WTC11 (cell line): ENCODE measurements around the gene OGFR. TPM values are rescaled to one million over a fixed set of nuclear protein-coding genes. Genes with fewer than 3 reads are reported as not detected.
A peak's percentile ranks its signal among the peaks of the same experiment; 100 is the strongest.

Experiments
- ATAC-seq: fragments of 200-7000 bp; cut with Tn5 transposase; 2 replicates; pipeline ENCODE4 v1.10.0; 2021; ENCODE audit warnings: mild to moderate bottlenecking, moderate library complexity
- Bru-seq: library from RNA; stranded (reverse); fragments of 400-500 nt; gene quantifications from one replicate; lab custom pipeline; 2021; lab: Mats Ljungman, UMichigan
- CTCF ChIA-PET: fragments of 300-600 bp; sonication (Branson Sonifier 250); formaldehyde crosslinking; loops from one replicate; lab custom pipeline; 2021; ENCODE audit warnings: antibody characterized with exemption; lab: Charles Lee
- POLR2A ChIA-PET: fragments of 350-600 bp; sonication (Branson Sonifier 250); formaldehyde crosslinking; loops from one replicate; lab custom pipeline; 2021; ENCODE audit warnings: antibody characterized with exemption; lab: Charles Lee
- DNase-seq: peaks from one replicate; pipeline ENCODE4 v3.0.0; 2021; ENCODE audit warnings: low spot score
- H3K27ac Mint-ChIP-seq: 2 replicates; pipeline ENCODE4 v1.8.0; 2021; ENCODE audit warnings: mixed read lengths
- H3K27me3 Mint-ChIP-seq: 2 replicates; pipeline ENCODE4 v1.8.0; 2021; ENCODE audit warnings: low read depth, mild to moderate bottlenecking, moderate library complexity, mixed read lengths
- H3K36me3 Mint-ChIP-seq: 2 replicates; pipeline ENCODE4 v1.8.0; 2021; ENCODE audit warnings: mixed read lengths
- H3K4me1 Mint-ChIP-seq: 2 replicates; pipeline ENCODE4 v1.8.0; 2022; ENCODE audit warnings: mixed read lengths
- H3K4me3 Mint-ChIP-seq: 2 replicates; pipeline ENCODE4 v1.8.0; 2021; ENCODE audit warnings: mild to moderate bottlenecking, moderate library complexity, mixed read lengths
- H3K9me3 Mint-ChIP-seq: 2 replicates; pipeline ENCODE4 v1.8.0; 2021; ENCODE audit warnings: mixed read lengths
- ATF2 ChIP-seq: sonication (generic); formaldehyde crosslinking; IDR thresholded peaks from 2 replicates; pipeline ENCODE4 v1.8.1; 2022; ENCODE audit warnings: low read depth, missing genetic modification reagents, borderline replicate concordance
- CBFB ChIP-seq: sonication (generic); formaldehyde crosslinking; IDR thresholded peaks from 2 replicates; pipeline ENCODE4 v1.8.1; 2022; ENCODE audit warnings: mild to moderate bottlenecking, low read depth, missing genetic modification reagents
- CREB1 ChIP-seq: sonication (generic); formaldehyde crosslinking; IDR thresholded peaks from 2 replicates; pipeline ENCODE4 v1.8.0; 2023; ENCODE audit warnings: mild to moderate bottlenecking, missing genetic modification reagents
- CTCF ChIP-seq: fragments of 200-600 bp; IDR thresholded peaks from 2 replicates; pipeline ENCODE4 v1.8.0; 2022; ENCODE audit warnings: antibody characterized with exemption
- EMX1 ChIP-seq: fragments of 250-450 bp; sonication (Bioruptor Pico); IDR thresholded peaks from 2 replicates; pipeline ENCODE4 v1.8.0; 2021; ENCODE audit warnings: mild to moderate bottlenecking
- ESRRA ChIP-seq: sonication (generic); formaldehyde crosslinking; IDR thresholded peaks from 2 replicates; pipeline ENCODE4 v1.8.1; 2022; ENCODE audit warnings: mild to moderate bottlenecking, missing genetic modification reagents, borderline replicate concordance
- ETV6 ChIP-seq: sonication (generic); formaldehyde crosslinking; IDR thresholded peaks from 2 replicates; pipeline ENCODE4 v1.8.1; 2022; ENCODE audit warnings: mild to moderate bottlenecking, missing genetic modification reagents
- FOXJ3 ChIP-seq: sonication (generic); formaldehyde crosslinking; IDR thresholded peaks from 2 replicates; pipeline ENCODE4 v1.9.0; 2021; ENCODE audit warnings: missing genetic modification reagents, mild to moderate bottlenecking, borderline replicate concordance
- FOXK1 ChIP-seq: sonication (generic); formaldehyde crosslinking; IDR thresholded peaks from 2 replicates; pipeline ENCODE4 v1.8.0; 2022; ENCODE audit warnings: mild to moderate bottlenecking, moderate library complexity, missing genetic modification reagents
- FOXP1 ChIP-seq: sonication (generic); formaldehyde crosslinking; IDR thresholded peaks from 2 replicates; pipeline ENCODE4 v1.8.0; 2022; ENCODE audit warnings: missing genetic modification reagents, mild to moderate bottlenecking, moderate library complexity, borderline replicate concordance
- FOXP4 ChIP-seq: sonication (generic); formaldehyde crosslinking; IDR thresholded peaks from 2 replicates; pipeline ENCODE4 v1.8.0; 2022; ENCODE audit warnings: mild to moderate bottlenecking, missing genetic modification reagents
- HMGA2 ChIP-seq: fragments of 250-450 bp; sonication (Bioruptor Pico); IDR thresholded peaks from 2 replicates; pipeline ENCODE4 v1.4.0; 2021; ENCODE audit warnings: mild to moderate bottlenecking, moderate library complexity
- IRF2 ChIP-seq: sonication (generic); formaldehyde crosslinking; IDR thresholded peaks from 2 replicates; pipeline ENCODE4 v1.8.0; 2022; ENCODE audit warnings: low read depth, missing genetic modification reagents, borderline replicate concordance
- MYBL2 ChIP-seq: sonication (generic); formaldehyde crosslinking; IDR thresholded peaks from 2 replicates; pipeline ENCODE4 v1.8.1; 2023; ENCODE audit warnings: mild to moderate bottlenecking, moderate library complexity, missing genetic modification reagents
- NR2C2 ChIP-seq: sonication (generic); formaldehyde crosslinking; IDR thresholded peaks from 2 replicates; pipeline ENCODE4 v1.8.0; 2022; ENCODE audit warnings: mild to moderate bottlenecking, missing genetic modification reagents
- NR3C1 ChIP-seq: sonication (generic); formaldehyde crosslinking; conservative IDR thresholded peaks from 2 replicates; pipeline ENCODE4 v1.8.1; 2023; ENCODE audit warnings: low read depth, mild to moderate bottlenecking, missing genetic modification reagents
- OVOL2 ChIP-seq: fragments of 250-450 bp; sonication (Bioruptor Pico); IDR thresholded peaks from 2 replicates; pipeline ENCODE4 v1.9.0; 2021; ENCODE audit warnings: mild to moderate bottlenecking, borderline replicate concordance
- TEAD1 ChIP-seq: sonication (generic); formaldehyde crosslinking; IDR thresholded peaks from 2 replicates; pipeline ENCODE4 v1.8.0; 2022; ENCODE audit warnings: mild to moderate bottlenecking, missing genetic modification reagents
- TP53 ChIP-seq: sonication (generic); formaldehyde crosslinking; IDR thresholded peaks from 2 replicates; pipeline ENCODE4 v1.8.1; 2023; ENCODE audit warnings: mild to moderate bottlenecking, missing genetic modification reagents
- ZBTB21 ChIP-seq: sonication (generic); formaldehyde crosslinking; IDR thresholded peaks from 2 replicates; pipeline ENCODE4 v1.8.1; 2023; ENCODE audit warnings: mild to moderate bottlenecking, missing genetic modification reagents, borderline replicate concordance
- ZNF263 ChIP-seq: sonication (generic); formaldehyde crosslinking; IDR thresholded peaks from 2 replicates; pipeline ENCODE4 v1.8.1; 2022; ENCODE audit warnings: low read depth, mild to moderate bottlenecking, moderate library complexity, missing genetic modification reagents
- long read RNA-seq, 3 experiments: library from RNA in 1 of 3; library from capped mRNA in 1 of 3; library from polyadenylated mRNA in 1 of 3; unstranded in 2 of 3; stranded (forward) in 1 of 3; transcript quantifications; one replicate each; pipeline ENCODE4 v2.0.0, GENCODE V29; 2021
- total RNA-seq: library from RNA; stranded (reverse); gene quantifications from 3 replicates; pipeline ENCODE4 v1.2.3, GENCODE V29; 2021
- TF ChIP-seq, protein P1 (sequence below): sonication (generic); formaldehyde crosslinking; IDR thresholded peaks from 2 replicates; pipeline ENCODE4 v1.8.0; 2023; ENCODE audit warnings: missing genetic modification reagents
- TF ChIP-seq, protein P2 (sequence below): fragments of 250-450 bp; sonication (Bioruptor Pico); IDR thresholded peaks from 2 replicates; pipeline ENCODE4 v1.8.0; 2021; ENCODE audit warnings: mild to moderate bottlenecking
- TF ChIP-seq, protein P3 (sequence below): fragments of 250-450 bp; sonication (Bioruptor Pico); IDR thresholded peaks from 2 replicates; pipeline ENCODE4 v1.9.0; 2021; ENCODE audit warnings: mild to moderate bottlenecking, borderline replicate concordance

Gene OGFR
- total RNA-seq, result 32.5 to 43.3 TPM (median 33.8 TPM) in 3 replicates
- Bru-seq, nascent RNA, result percentile 55 among the genes with signal in this experiment
- long read RNA-seq, experiment 1, full-length matches to known transcripts, result 49 of 67 reads
- long read RNA-seq, experiment 1, partial matches to known transcripts, result 12 of 67 reads
- long read RNA-seq, experiment 1, other reads (novel, unspliced or antisense), result 6 of 67 reads
- long read RNA-seq, experiment 2, transcript OGFR-201 (7 exons, 2,410 nt), result major isoform, 11 of 39 reads
- long read RNA-seq, experiment 2, partial matches to known transcripts, result 10 of 39 reads
- long read RNA-seq, experiment 2, other reads (novel, unspliced or antisense), result 18 of 39 reads
- long read RNA-seq, experiment 3, partial matches to known transcripts, result 0 of 1 reads
- long read RNA-seq, experiment 3, other reads (novel, unspliced or antisense), result 0 of 1 reads

- DNase-seq, result peak; percentile 63
- ATAC-seq, result peak; percentile 19; the same call in 1 of the 2 replicates
- H3K27ac Mint-ChIP-seq, result 0 out of 2 replicates have a peak within 1 kb of the TSS, but pooled peaks have one; percentile 45
- ChIA-PET POLR2A (no interaction called here), CTCF (interaction anchor here (0.6 to 2.2 kb wide), 6 partner anchors 11 to 188 kb away, joined by 3 to 12 read pairs (median 4); partner anchors contain the start of gene TCFL5)
- peaks cover 7% of the 10 kb centered on the region; the same call in 1 of the 2 replicates for H3K27me3 Mint-ChIP-seq
- no peaks in the 10 kb centered on the region for H3K9me3 Mint-ChIP-seq
- peaks cover 11% of the 10 kb centered on the region for H3K4me1 Mint-ChIP-seq
- H3K36me3 Mint-ChIP-seq, result peaks cover 13% of the 10 kb centered on the region
- H3K4me3 Mint-ChIP-seq, result peak within 1 kb of the TSS; percentile 85
- TF ChIP-seq OVOL2 (CRISPR knock-in tag) (no peak), EMX1 (CRISPR knock-in tag) (no peak), ETV6 (CRISPR knock-in tag) (no peak), NR3C1 (no peak), HMGA2 (CRISPR knock-in tag) (no peak), TP53 (CRISPR knock-in tag) (no peak), NR2C2 (no peak), FOXK1 (CRISPR knock-in tag) (no peak), CTCF (no peak), CREB1 (CRISPR knock-in tag) (no peak), FOXP4 (CRISPR knock-in tag) (no peak), FOXJ3 (CRISPR knock-in tag) (no peak), MYBL2 (no peak), ZNF263 (CRISPR knock-in tag) (peak; percentile 80), CBFB (CRISPR knock-in tag) (no peak), ZBTB21 (0 out of 2 replicates have a peak, but pooled peaks have one; percentile 29), IRF2 (CRISPR knock-in tag) (peak; percentile 78; the same call in 1 of the 2 replicates), TEAD1 (CRISPR knock-in tag) (no peak), FOXP1 (no peak), ESRRA (no peak), ATF2 (CRISPR knock-in tag) (no peak)
- TF ChIP-seq, protein P1, sequence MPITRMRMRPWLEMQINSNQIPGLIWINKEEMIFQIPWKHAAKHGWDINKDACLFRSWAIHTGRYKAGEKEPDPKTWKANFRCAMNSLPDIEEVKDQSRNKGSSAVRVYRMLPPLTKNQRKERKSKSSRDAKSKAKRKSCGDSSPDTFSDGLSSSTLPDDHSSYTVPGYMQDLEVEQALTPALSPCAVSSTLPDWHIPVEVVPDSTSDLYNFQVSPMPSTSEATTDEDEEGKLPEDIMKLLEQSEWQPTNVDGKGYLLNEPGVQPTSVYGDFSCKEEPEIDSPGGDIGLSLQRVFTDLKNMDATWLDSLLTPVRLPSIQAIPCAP (CRISPR knock-in tag), result peak; percentile 95
- TF ChIP-seq, protein P2, sequence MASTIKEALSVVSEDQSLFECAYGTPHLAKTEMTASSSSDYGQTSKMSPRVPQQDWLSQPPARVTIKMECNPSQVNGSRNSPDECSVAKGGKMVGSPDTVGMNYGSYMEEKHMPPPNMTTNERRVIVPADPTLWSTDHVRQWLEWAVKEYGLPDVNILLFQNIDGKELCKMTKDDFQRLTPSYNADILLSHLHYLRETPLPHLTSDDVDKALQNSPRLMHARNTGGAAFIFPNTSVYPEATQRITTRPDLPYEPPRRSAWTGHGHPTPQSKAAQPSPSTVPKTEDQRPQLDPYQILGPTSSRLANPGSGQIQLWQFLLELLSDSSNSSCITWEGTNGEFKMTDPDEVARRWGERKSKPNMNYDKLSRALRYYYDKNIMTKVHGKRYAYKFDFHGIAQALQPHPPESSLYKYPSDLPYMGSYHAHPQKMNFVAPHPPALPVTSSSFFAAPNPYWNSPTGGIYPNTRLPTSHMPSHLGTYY (CRISPR knock-in tag), result no peak
- TF ChIP-seq, protein P3, sequence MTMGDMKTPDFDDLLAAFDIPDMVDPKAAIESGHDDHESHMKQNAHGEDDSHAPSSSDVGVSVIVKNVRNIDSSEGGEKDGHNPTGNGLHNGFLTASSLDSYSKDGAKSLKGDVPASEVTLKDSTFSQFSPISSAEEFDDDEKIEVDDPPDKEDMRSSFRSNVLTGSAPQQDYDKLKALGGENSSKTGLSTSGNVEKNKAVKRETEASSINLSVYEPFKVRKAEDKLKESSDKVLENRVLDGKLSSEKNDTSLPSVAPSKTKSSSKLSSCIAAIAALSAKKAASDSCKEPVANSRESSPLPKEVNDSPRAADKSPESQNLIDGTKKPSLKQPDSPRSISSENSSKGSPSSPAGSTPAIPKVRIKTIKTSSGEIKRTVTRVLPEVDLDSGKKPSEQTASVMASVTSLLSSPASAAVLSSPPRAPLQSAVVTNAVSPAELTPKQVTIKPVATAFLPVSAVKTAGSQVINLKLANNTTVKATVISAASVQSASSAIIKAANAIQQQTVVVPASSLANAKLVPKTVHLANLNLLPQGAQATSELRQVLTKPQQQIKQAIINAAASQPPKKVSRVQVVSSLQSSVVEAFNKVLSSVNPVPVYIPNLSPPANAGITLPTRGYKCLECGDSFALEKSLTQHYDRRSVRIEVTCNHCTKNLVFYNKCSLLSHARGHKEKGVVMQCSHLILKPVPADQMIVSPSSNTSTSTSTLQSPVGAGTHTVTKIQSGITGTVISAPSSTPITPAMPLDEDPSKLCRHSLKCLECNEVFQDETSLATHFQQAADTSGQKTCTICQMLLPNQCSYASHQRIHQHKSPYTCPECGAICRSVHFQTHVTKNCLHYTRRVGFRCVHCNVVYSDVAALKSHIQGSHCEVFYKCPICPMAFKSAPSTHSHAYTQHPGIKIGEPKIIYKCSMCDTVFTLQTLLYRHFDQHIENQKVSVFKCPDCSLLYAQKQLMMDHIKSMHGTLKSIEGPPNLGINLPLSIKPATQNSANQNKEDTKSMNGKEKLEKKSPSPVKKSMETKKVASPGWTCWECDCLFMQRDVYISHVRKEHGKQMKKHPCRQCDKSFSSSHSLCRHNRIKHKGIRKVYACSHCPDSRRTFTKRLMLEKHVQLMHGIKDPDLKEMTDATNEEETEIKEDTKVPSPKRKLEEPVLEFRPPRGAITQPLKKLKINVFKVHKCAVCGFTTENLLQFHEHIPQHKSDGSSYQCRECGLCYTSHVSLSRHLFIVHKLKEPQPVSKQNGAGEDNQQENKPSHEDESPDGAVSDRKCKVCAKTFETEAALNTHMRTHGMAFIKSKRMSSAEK (CRISPR knock-in tag), result no peak
Observed at GRCh38 chr20:62804627-62805154, at the start of gene OGFR. OGFR (plus strand) TSS chr20:62804835; CDS start chr20:62804860, 25 bp downstream.
